ENCODE measurements around the gene MDK. TPM values are rescaled to one million over a fixed set of nuclear protein-coding genes. Genes with fewer than 3 reads are reported as not detected.

MDK gene
- total and polyA plus RNA-seq, 12 donors, result 3.6 to 16.5 (median 5.3) TPM

- peaks cover 18 to 75% (median 41%) of the 10 kb centered on the region in 7 donors for H3K27me3 ChIP-seq
- H3K4me1 ChIP-seq, result peaks cover 13 to 54% (median 35%) of the 10 kb centered on the region in 9 donors
- no peak overlapping the region for H3K4me3 ChIP-seq
- TF ChIP-seq CTCF (IDR thresholded peaks at IDR 0.05), result no peak
- intact Hi-C loops (cut with DNase I), result loop anchor here in 8 of 10 donors (2.0 to 10.0 kb wide), 5 partner anchors 141 to 228 kb away; partner anchors contain the start of genes ATG13 (in 3 of the 8) and HARBI1 (in 3 of the 8)
- 94% methylated on average over 4 of the region's 4 CpGs for WGBS, 2 donors
- no peak overlapping the region for H3K27ac ChIP-seq
- no peaks in the 10 kb centered on the region for H3K9me3 ChIP-seq
- DNase-seq, result no peak
- H3K36me3 ChIP-seq, result no peaks in the 10 kb centered on the region
- ATAC-seq, result no peak
Measured at GRCh38 chr11:46386674-46387073, 5.2 kb downstream of the MDK start.

- no peaks in the 10 kb centered on the region for H3K9me3 ChIP-seq
- no peak overlapping the region for H3K4me3 ChIP-seq
- ATAC-seq (no peak), DNase-seq (no peak)
- H3K36me3 ChIP-seq, result no peaks in the 10 kb centered on the region
- TF ChIP-seq CTCF (IDR thresholded peaks at IDR 0.05), result no peak
- H3K27me3 ChIP-seq, result peaks cover 21 to 75% (median 49%) of the 10 kb centered on the region in 7 donors
- intact Hi-C loops (cut with DNase I), result loop anchor here in 8 of 10 donors (2.0 to 10.0 kb wide), 5 partner anchors 140 to 227 kb away; partner anchors contain the start of genes ATG13 (in 3 of the 8) and HARBI1 (in 3 of the 8)
- 81 to 82% methylated on average over 5 of the region's 5 CpGs for WGBS, 2 donors
- H3K4me1 ChIP-seq, result peaks cover 14 to 49% (median 30%) of the 10 kb centered on the region in 9 donors
- no peak overlapping the region for H3K27ac ChIP-seq
Measured at GRCh38 chr11:46387456-46387855, 6.0 kb downstream of the MDK start.

- intact Hi-C loops (cut with DNase I), result loop anchor here in 8 of 10 donors (2.0 to 10.0 kb wide), 6 partner anchors 139 to 227 kb away; partner anchors contain the start of genes ATG13 (in 3 of the 8) and HARBI1 (in 3 of the 8)
- 33 to 35% methylated on average over 24 of the region's 24 CpGs for WGBS, 2 donors
- no peak for ATAC-seq
Measured at GRCh38 chr11:46387919-46388618, 6.6 kb downstream of the MDK start.

More at GRCh38 chr11:46387919-46388618, 6.6 kb downstream of the MDK start:
- peak in 1 of 2 donors; percentile 17 for DNase-seq
- Histone ChIP-seq H3K27me3 (peaks cover 21 to 76% (median 49%) of the 10 kb centered on the region in 7 donors), H3K27ac (no peak overlapping the region), H3K36me3 (no peaks in the 10 kb centered on the region), H3K4me3 (no peak overlapping the region), H3K9me3 (no peaks in the 10 kb centered on the region), H3K4me1 (peaks cover 18 to 49% (median 32%) of the 10 kb centered on the region in 9 donors)
- no peak for TF ChIP-seq CTCF (IDR thresholded peaks at IDR 0.05)

Measured in heart right ventricle (tissue), 16 donors.